Smooth muscle cell (in vitro differentiated cells): ENCODE data around the gene GRIK2. TPM values are rescaled to one million over a fixed set of nuclear protein-coding genes. Genes with fewer than 3 reads are reported as not detected.
A peak's percentile ranks its signal among the peaks of the same experiment; 100 is the strongest.

Experiments used
- DNase-seq: peaks from one replicate; lab custom pipeline; 2025; ENCODE audit not compliant: unreplicated experiment; lab: John Stamatoyannopoulos, UW
- H2AFZ ChIP-seq: fragments of 200-600 bp; sonication (generic); 2 replicates; pipeline ENCODE4 v1.6.0; 2016; ENCODE audit warnings: antibody characterized with exemption, low read depth, mild to moderate bottlenecking
- H3F3A ChIP-seq: fragments of 200-600 bp; sonication (generic); 2 replicates; pipeline ENCODE4 v1.6.0; 2017; ENCODE audit warnings: antibody characterized with exemption, low read depth
- H3K27ac ChIP-seq: fragments of 200-600 bp; sonication (generic); 2 replicates; pipeline ENCODE4 v1.5.1; 2016; ENCODE audit warnings: low read depth, mild to moderate bottlenecking
- H3K27me3 ChIP-seq: fragments of 200-600 bp; sonication (generic); 2 replicates; pipeline ENCODE4 v1.6.1; 2016; ENCODE audit warnings: low read depth, mild to moderate bottlenecking
- H3K36me3 ChIP-seq: fragments of 200-600 bp; sonication (generic); 2 replicates; pipeline ENCODE4 v1.5.1; 2016; ENCODE audit warnings: low read depth
- H3K4me1 ChIP-seq: fragments of 200-600 bp; sonication (generic); 2 replicates; pipeline ENCODE4 v1.5.1; 2016; ENCODE audit warnings: low read depth
- H3K4me2 ChIP-seq: fragments of 200-600 bp; sonication (generic); 2 replicates; pipeline ENCODE4 v1.6.0; 2016; ENCODE audit warnings: mild to moderate bottlenecking
- H3K4me3 ChIP-seq: fragments of 200-600 bp; sonication (generic); 2 replicates; pipeline ENCODE4 v1.5.1; 2016; ENCODE audit warnings: mild to moderate bottlenecking
- H3K79me2 ChIP-seq: fragments of 200-600 bp; sonication (generic); 2 replicates; pipeline ENCODE4 v1.6.0; 2016; ENCODE audit warnings: low read depth, mild to moderate bottlenecking
- H3K9ac ChIP-seq: fragments of 200-600 bp; sonication (generic); 2 replicates; pipeline ENCODE4 v1.6.0; 2016; ENCODE audit warnings: low read depth
- H3K9me3 ChIP-seq: fragments of 200-600 bp; sonication (generic); replicated peaks from 2 replicates; pipeline ENCODE4 v1.5.1; 2016; ENCODE audit warnings: low read depth
- H4K20me1 ChIP-seq: fragments of 200-600 bp; sonication (generic); 2 replicates; pipeline ENCODE4 v1.6.0; 2016; ENCODE audit warnings: low read depth
- CTCF ChIP-seq: fragments of 200-600 bp; sonication (generic); IDR thresholded peaks from 2 replicates; pipeline ENCODE4 v1.5.1; 2017; ENCODE audit warnings: borderline replicate concordance, mild to moderate bottlenecking, antibody characterized with exemption; ENCODE audit not compliant: insufficient read depth, poor library complexity, severe bottlenecking
- WGBS: methylation state at CpG from one replicate; pipeline ENCODE4 v1.1.7; 2016; ENCODE audit warnings: low lambda C conversion rate; 5-methylcytosine and 5-hydroxymethylcytosine counted together
- polyA plus RNA-seq: library from polyadenylated mRNA; unstranded; fragments of >200 nt; fragmentation: Nextera tagmentation; extraction: Ambion mirVana; gene quantifications from 2 replicates; pipeline ENCODE4 v1.2.1, GENCODE V29; 2016
- total RNA-seq: library from RNA; depleted of rRNA; stranded (reverse); fragments of >200 nt; gene quantifications from 2 replicates; pipeline ENCODE4 v1.2.3, GENCODE V29; 2014

Gene GRIK2
- total and polyA plus RNA-seq, 2 experiments from 2014 or later, result 10.0 to 23.6 TPM

GRCh38 chr6:101527467-101527866 lies 134.0 kb downstream of the GRIK2 start:
- no peak overlapping the region for H2AFZ ChIP-seq
- WGBS, result 95% methylated on average over 3 of the region's 3 CpGs
- DNase-seq, result no peak
- no peak overlapping the region for H3K27ac ChIP-seq
- H3K4me3 ChIP-seq, result no peak overlapping the region
- no peaks in the 10 kb centered on the region for H3F3A ChIP-seq
- no peaks in the 10 kb centered on the region for H3K79me2 ChIP-seq
- H3K4me1 ChIP-seq, result no peaks in the 10 kb centered on the region
- no peak overlapping the region for H3K9ac ChIP-seq
- H3K27me3 ChIP-seq, result no peaks in the 10 kb centered on the region
- H3K36me3 ChIP-seq, result no peaks in the 10 kb centered on the region
- H3K4me2 ChIP-seq, result no peak overlapping the region
- no peaks in the 10 kb centered on the region for H3K9me3 ChIP-seq
- H4K20me1 ChIP-seq, result no peaks in the 10 kb centered on the region
- no peak for TF ChIP-seq CTCF

GRCh38 chr6:101528801-101529200 lies 135.3 kb downstream of the GRIK2 start:
- Histone ChIP-seq H3K36me3 (no peaks in the 10 kb centered on the region), H3K79me2 (no peaks in the 10 kb centered on the region), H3K4me2 (no peak overlapping the region), H3K9me3 (no peaks in the 10 kb centered on the region), H3K4me3 (no peak overlapping the region), H3K4me1 (no peaks in the 10 kb centered on the region), H2AFZ (no peak overlapping the region), H3F3A (no peaks in the 10 kb centered on the region), H3K27ac (no peak overlapping the region), H3K9ac (no peak overlapping the region), H3K27me3 (no peaks in the 10 kb centered on the region), H4K20me1 (no peaks in the 10 kb centered on the region)
- DNase-seq, result no peak
- no peak for TF ChIP-seq CTCF

- no peaks in the 10 kb centered on the region for H3K27me3 ChIP-seq
- no peaks in the 10 kb centered on the region for H3K4me1 ChIP-seq
- no peaks in the 10 kb centered on the region for H3K79me2 ChIP-seq
- 84% methylated on average over 2 of the region's 2 CpGs for WGBS
- no peak overlapping the region for H3K27ac ChIP-seq
- no peaks in the 10 kb centered on the region for H4K20me1 ChIP-seq
- no peak overlapping the region for H3K4me2 ChIP-seq
- H3K9ac ChIP-seq, result no peak overlapping the region
- H3F3A ChIP-seq, result no peaks in the 10 kb centered on the region
- no peak overlapping the region for H2AFZ ChIP-seq
- H3K36me3 ChIP-seq, result no peaks in the 10 kb centered on the region
- H3K4me3 ChIP-seq, result no peak overlapping the region
- no peak for TF ChIP-seq CTCF
- H3K9me3 ChIP-seq, result no peaks in the 10 kb centered on the region
- no peak for DNase-seq
Observed at GRCh38 chr6:101531538-101531937, 138.0 kb downstream of the GRIK2 start.

GRCh38 chr6:101534386-101534785 lies 140.9 kb downstream of the GRIK2 start:
- H3K4me3 ChIP-seq, result peak overlapping the region; percentile 29
- H3K4me2 ChIP-seq, result peak overlapping the region; percentile 73
- H3K9ac ChIP-seq, result peak overlapping the region; percentile 34
- DNase-seq, result no peak
- no peaks in the 10 kb centered on the region for H3K27me3 ChIP-seq
- H3F3A ChIP-seq, result no peaks in the 10 kb centered on the region
- no peaks in the 10 kb centered on the region for H3K79me2 ChIP-seq
- WGBS, result 21% methylated on average over 2 of the region's 2 CpGs
- H2AFZ ChIP-seq, result peak overlapping the region; percentile 79
- no peak for TF ChIP-seq CTCF
- no peaks in the 10 kb centered on the region for H3K9me3 ChIP-seq
- no peaks in the 10 kb centered on the region for H4K20me1 ChIP-seq
- peaks cover 2% of the 10 kb centered on the region for H3K4me1 ChIP-seq
- peak overlapping the region; percentile 80 for H3K27ac ChIP-seq
- H3K36me3 ChIP-seq, result no peaks in the 10 kb centered on the region
